Ectodermal cell (in vitro differentiated cells): Measurements from ENCODE around the gene CASP10.

Source experiments
- H3K27ac ChIP-seq: 2 replicates; pipeline ENCODE4 v1.7.0; 2013; ENCODE audit warnings: mild to moderate bottlenecking, low read depth, low read length; ENCODE audit not compliant: insufficient read depth, poor library complexity, severe bottlenecking
- H3K27me3 ChIP-seq: 2 replicates; pipeline ENCODE4 v1.7.0; 2013; ENCODE audit warnings: mild to moderate bottlenecking, low read length; ENCODE audit not compliant: insufficient read depth, control insufficient read depth, poor library complexity, severe bottlenecking
- H3K36me3 ChIP-seq: one replicate; pipeline ENCODE4 v1.7.0; 2013; ENCODE audit warnings: low read length; ENCODE audit not compliant: control insufficient read depth, insufficient read depth
- H3K4me1 ChIP-seq: one replicate; pipeline ENCODE4 v1.7.0; 2013; ENCODE audit warnings: low read length; ENCODE audit not compliant: control insufficient read depth, insufficient read depth
- H3K4me3 ChIP-seq: 2 replicates; pipeline ENCODE4 v1.7.0; 2013; ENCODE audit warnings: low read depth, low read length, control low read depth; ENCODE audit not compliant: insufficient read depth
- H3K9me3 ChIP-seq: 2 replicates; pipeline ENCODE4 v1.7.0; 2013; ENCODE audit warnings: mild to moderate bottlenecking, low read length, moderate library complexity; ENCODE audit not compliant: control insufficient read depth
- WGBS, 2 experiments: methylation state at CpG; one replicate each; pipeline ENCODE4 v1.1.7; 2013; ENCODE audit warnings: missing lambda C conversion rate in 2 of 2; 5-methylcytosine and 5-hydroxymethylcytosine counted together

The CASP10 gene

GRCh38 chr2:201260302-201260800 is 77.4 kb downstream of the CASP10 start, which contains the start of gene CASP8:
Gene CASP8, plus strand, starts transcription at chr2:201260536. Its CDS starts 5,951 bp downstream, at chr2:201266487.
- 93 to 94% methylated on average over 10 of the region's 10 CpGs for WGBS, 2 experiments
- Histone ChIP-seq H3K27me3 (no peaks in the 10 kb centered on the region), H3K9me3 (no peaks in the 10 kb centered on the region), H3K4me1 (peaks cover 10% of the 10 kb centered on the region), H3K4me3 (no peak within 1 kb of the TSS), H3K36me3 (no peaks in the 10 kb centered on the region), H3K27ac (no peak within 1 kb of the TSS)

DNA sequence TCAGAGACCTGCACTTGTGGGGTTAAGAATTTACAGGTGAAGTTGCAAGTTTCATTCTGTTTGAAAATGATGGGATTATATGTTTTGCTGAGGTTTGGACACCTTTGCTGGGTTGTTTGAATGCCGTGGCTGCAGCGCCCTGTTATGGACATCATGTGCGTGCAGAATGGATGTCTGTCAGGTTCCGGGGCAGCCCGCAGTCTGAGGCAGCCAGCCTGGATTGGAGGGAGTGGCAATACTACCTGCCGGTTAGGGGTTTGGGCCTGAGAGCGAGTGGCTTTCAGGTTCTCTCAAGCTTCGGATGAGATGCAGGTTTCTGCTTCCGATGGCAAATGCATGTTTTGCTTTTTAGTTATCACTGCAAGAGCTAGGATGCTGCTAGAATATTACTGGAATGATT is 78.5 kb downstream of the CASP10 start:
- WGBS, 2 experiments = 93% methylated on average over 9 of the region's 9 CpGs
- H3K36me3 ChIP-seq = no peaks in the 10 kb centered on the region
- no peaks in the 10 kb centered on the region for H3K27me3 ChIP-seq
- no peak overlapping the region for H3K27ac ChIP-seq
- no peak overlapping the region for H3K4me3 ChIP-seq
- H3K4me1 ChIP-seq = peaks cover 10% of the 10 kb centered on the region
- no peaks in the 10 kb centered on the region for H3K9me3 ChIP-seq

GRCh38 chr2:201261906-201262305 is 79.0 kb downstream of the CASP10 start:
- Histone ChIP-seq H3K9me3 (no peaks in the 10 kb centered on the region), H3K4me1 (peaks cover 10% of the 10 kb centered on the region), H3K36me3 (no peaks in the 10 kb centered on the region), H3K27ac (no peak overlapping the region), H3K27me3 (no peaks in the 10 kb centered on the region), H3K4me3 (no peak overlapping the region)
- 90% methylated on average over 2 of the region's 2 CpGs for WGBS, 2 experiments

- WGBS, 2 experiments = 90 to 92% methylated on average over 2 to 5 of the region's 6 CpGs
- H3K9me3 ChIP-seq = no peaks in the 10 kb centered on the region
- no peak overlapping the region for H3K27ac ChIP-seq
- H3K4me3 ChIP-seq = no peak overlapping the region
- no peaks in the 10 kb centered on the region for H3K27me3 ChIP-seq
- no peaks in the 10 kb centered on the region for H3K36me3 ChIP-seq
- H3K4me1 ChIP-seq = peaks cover 10% of the 10 kb centered on the region
These were observed 79.8 kb downstream of the CASP10 start for GRCh38 chr2:201262718-201263117.

DNA sequence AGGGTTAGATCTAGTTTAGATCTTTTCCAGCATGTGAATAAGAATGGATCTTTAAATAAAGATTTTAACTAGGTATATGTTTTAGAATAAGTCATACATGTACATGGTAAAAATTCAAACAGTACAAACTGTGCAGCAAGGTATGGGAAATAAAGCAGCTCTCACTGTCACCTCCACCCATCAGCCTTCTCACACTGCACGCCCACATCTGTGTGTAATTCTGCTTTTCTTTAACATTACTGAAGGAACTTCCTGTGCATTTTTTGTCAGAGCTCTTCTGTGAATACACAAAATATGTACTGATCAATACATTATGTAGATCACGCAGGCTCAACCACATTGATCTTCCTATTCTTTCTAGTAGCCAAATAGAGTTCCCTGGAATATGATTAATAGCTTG is 80.8 kb downstream of the CASP10 start:
- Histone ChIP-seq H3K36me3 (no peaks in the 10 kb centered on the region), H3K27ac (no peak overlapping the region), H3K4me3 (no peak overlapping the region), H3K9me3 (no peaks in the 10 kb centered on the region), H3K27me3 (no peaks in the 10 kb centered on the region), H3K4me1 (peaks cover 2% of the 10 kb centered on the region)
- 91 to 100% methylated on average over 2 of the region's 2 CpGs for whole genome bisulfite sequencing, 2 experiments

DNA sequence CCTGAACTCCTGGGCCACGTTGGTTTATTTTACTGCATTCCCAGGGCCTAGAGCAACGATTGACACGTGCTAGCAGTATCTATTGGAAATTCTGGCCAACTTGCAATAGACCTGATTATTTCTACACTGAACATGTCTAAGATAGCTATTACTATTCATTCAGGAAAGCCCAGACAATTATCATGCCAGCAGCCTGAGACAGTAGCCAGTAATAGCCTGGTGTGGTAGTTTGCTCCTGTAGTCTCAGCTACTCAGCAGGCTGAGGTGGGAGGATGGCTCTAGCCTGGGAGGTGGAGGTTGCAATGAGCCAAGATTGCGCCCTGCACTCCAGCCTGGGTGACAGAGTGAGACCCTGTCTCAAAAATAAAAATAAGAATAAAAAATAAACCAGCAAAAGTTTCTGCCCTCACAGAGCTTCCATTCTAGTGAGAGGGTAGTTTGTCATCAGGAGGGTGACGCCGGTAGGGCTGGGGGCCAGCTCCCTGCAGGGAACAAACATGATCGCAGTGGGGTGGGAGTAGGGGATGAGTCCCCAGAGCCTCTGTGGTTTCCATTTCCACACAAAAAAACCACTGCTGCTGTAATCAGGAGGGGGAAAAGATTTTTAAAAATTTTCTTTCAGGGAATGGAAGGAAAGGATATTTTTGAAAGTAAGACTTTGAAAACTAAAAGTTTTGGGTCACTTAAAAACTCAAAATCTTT is 81.7 kb downstream of the CASP10 start:
- Histone ChIP-seq H3K4me3 (no peak overlapping the region), H3K9me3 (no peaks in the 10 kb centered on the region), H3K4me1 (no peaks in the 10 kb centered on the region), H3K27ac (no peak overlapping the region), H3K36me3 (no peaks in the 10 kb centered on the region), H3K27me3 (no peaks in the 10 kb centered on the region)
- 84 to 94% methylated on average over 6 to 7 of the region's 7 CpGs for WGBS, 2 experiments

DNA sequence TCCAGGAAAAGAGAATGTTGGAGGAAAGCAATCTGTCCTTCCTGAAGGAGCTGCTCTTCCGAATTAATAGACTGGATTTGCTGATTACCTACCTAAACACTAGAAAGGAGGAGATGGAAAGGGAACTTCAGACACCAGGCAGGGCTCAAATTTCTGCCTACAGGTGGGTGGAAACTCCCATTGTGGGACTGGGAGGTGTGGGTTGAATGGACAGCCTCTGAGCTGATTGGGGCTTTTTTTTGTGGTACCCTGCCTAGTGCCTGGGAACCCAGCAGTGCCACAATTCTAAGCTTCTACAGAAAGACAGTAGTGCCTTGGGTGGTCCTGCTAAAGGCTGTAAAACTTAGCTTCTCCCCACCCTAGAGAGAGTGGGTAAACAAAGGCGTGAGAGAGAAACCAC is 83.7 kb downstream of the CASP10 start:
- no peaks in the 10 kb centered on the region for H3K27me3 ChIP-seq
- H3K9me3 ChIP-seq = no peaks in the 10 kb centered on the region
- 77 to 100% methylated on average over 1 to 2 of the region's 2 CpGs for WGBS, 2 experiments
- H3K27ac ChIP-seq = no peak overlapping the region
- H3K4me3 ChIP-seq = no peak overlapping the region
- H3K4me1 ChIP-seq = no peaks in the 10 kb centered on the region
- H3K36me3 ChIP-seq = no peaks in the 10 kb centered on the region

DNA sequence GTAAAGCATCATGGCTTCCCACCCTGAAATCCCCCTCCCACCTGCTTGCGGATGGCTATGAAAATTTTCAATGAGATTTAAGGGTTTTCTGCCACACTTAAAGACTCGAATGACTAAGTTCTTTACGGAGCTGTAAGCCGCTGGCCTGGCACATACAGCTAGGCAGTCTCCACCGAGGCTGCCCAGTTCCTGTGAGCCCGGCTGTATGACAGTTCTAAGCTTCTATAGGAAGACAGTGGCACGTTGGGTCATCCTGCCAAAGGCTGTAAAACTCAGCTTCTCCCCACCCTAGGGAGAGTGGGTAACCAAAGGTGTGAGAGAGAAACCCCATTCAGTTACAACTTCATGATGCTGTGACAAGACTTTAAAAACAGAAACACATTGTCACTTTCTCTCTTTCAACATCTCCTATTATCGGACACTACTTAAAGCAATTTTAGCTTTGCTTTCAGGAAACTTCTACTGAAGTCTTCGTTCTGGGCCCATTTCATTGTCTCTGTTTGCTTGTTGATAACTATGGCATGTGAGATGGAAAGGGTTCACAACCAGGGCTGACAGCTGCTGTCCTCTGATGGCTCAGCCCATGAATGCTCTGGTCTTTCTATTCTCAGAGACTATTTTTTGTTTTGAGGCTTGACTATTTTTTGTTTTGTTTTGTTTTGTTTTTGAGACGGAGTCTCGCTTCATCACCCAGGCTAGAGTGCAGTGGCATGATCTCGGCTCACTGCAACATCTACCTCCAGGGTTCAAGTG is 84.5 kb downstream of the CASP10 start:
- Histone ChIP-seq H3K9me3 (no peaks in the 10 kb centered on the region), H3K4me1 (no peaks in the 10 kb centered on the region), H3K27ac (no peak overlapping the region), H3K36me3 (no peaks in the 10 kb centered on the region), H3K4me3 (no peak overlapping the region), H3K27me3 (no peaks in the 10 kb centered on the region)
- WGBS, 2 experiments = 95% methylated on average over 12 of the region's 12 CpGs

GRCh38 chr2:201269764-201270163 is 86.8 kb downstream of the CASP10 start:
- no peak overlapping the region for H3K27ac ChIP-seq
- no peak overlapping the region for H3K4me3 ChIP-seq
- H3K36me3 ChIP-seq = no peaks in the 10 kb centered on the region
- no peaks in the 10 kb centered on the region for H3K27me3 ChIP-seq
- WGBS, 2 experiments = no CpG with 5 or more reads among the region's 2 CpGs
- H3K4me1 ChIP-seq = no peaks in the 10 kb centered on the region
- no peaks in the 10 kb centered on the region for H3K9me3 ChIP-seq

- H3K36me3 ChIP-seq = no peaks in the 10 kb centered on the region
- WGBS, 2 experiments = 94 to 96% methylated on average over 9 of the region's 9 CpGs
- H3K4me3 ChIP-seq = no peak overlapping the region
- no peaks in the 10 kb centered on the region for H3K27me3 ChIP-seq
- H3K9me3 ChIP-seq = no peaks in the 10 kb centered on the region
- H3K27ac ChIP-seq = no peak overlapping the region
- no peaks in the 10 kb centered on the region for H3K4me1 ChIP-seq
These were observed 87.5 kb downstream of the CASP10 start for GRCh38 chr2:201270293-201271001.
